ENCODE results near the gene KRT34.

DNA sequence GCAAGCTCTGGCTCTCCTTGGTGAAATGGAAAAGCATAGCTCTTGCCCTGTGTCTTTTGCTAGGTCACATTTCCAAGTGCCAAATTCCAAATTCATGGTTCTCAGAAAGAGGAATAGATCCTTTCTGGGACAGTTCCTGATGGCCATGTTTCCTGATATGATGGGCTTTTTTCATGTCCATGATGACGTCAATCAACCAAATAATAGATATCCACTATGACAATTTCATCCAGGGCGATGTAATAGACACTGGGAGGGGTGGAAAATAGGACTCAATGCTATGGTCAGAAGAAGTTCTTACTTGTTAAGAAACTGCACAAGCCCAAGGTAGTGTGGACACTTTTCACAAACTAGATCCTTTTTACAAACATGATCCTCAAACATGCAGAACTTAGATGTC, 30.9 kb downstream of the KRT34 start:
- TF ChIP-seq EZH2 (IDR thresholded peaks at IDR 0.05; ENCODE audit: insufficient read depth, poor library complexity, severe bottlenecking) (no peak), EZH2phosphoT487 (IDR thresholded peaks at IDR 0.05; ENCODE audit: insufficient read depth, low read depth) (no peak)

Measured in GM23248 (cell line).